NCI-H2081 treated with DMSO at 0.1 percent for 48 hours (cell line): ENCODE results near the gene MORN1.
"Not testable (repeated sequence)": the region's sequence is repeated elsewhere in the genome, so short reads cannot be mapped to it uniquely, and the experiment has no call there.

Experiments
- DNase-seq: peaks from one replicate; lab custom pipeline; 2025; lab: John Stamatoyannopoulos, UW

MORN1 gene

DNA sequence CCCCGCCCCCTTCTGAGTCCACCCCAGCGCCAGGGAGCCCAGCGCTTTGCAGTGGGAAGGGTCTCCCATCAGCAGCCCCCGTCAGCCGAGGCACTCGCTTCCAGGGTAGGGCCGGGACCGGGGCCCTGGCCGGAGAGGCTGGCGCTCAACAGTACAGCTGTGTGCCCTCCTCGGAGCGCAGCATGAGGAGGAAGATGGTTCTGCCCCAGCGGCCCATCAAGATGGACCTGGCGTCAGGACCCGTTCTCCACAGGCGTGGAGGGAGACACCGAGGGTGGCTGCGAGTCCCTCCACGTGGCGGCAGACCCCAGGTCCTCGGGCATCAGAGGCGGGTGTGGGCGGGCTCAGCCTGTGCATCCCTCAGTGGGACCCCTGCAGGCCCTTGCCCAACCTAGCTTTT, 54.3 kb downstream of the MORN1 start:
- no peak for DNase-seq

DNA sequence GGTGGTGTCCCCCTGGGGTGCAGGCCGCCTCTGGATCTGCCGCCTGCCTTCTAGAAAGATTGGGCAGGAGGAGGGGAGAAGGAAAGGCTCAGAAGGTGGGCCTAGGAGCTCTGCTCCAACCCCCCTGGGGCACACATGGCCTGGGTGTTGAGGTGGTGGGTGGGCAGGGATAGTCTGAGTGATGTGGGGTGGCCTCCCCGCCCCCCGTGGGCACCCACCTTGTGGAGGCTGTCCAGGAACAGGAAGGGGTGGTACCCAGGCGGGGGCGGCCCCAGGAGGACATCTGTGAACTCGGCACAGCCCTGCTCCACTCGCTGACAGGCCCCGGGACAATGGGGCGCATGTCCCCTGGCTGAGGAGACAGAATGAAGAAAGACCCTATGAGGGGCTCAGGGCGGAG, 54.9 kb downstream of the MORN1 start:
- DNase-seq = no peak

DNA sequence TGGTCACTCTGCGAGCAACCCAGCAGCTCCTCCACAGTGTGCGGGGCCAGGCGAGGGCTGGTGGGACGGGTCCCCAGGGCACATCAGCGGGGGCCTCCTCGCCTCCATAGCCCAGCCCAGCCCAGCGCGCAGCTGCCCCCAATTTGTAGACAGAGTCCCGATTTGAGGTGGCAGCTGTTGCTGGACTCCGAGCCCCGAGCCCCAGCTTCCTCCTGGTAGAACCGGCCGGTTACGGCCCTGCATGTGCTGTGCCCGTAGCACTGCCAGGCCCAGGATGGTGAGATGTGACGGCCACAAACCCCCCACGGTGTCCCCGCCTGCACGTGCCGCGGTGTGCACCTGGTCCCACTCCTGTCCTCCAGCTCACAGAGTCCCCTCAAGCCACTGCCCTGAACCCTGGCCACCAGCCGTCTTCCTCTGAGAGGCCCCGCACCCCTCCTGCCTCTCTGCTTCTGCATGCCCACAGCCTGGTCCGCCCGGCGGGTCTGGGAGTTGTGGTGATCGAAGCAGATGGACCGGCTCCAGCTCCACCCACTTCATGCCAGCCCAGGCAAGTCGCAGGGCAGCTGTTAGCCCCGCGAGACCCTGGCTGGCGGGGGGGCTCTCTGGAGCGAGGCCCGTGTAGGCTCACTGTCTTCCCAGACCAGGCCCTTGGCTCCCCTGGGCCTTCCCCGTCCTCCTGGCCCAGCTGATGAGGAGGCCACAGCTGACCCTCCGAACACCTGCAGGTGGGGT, 55.5 kb downstream of the MORN1 start:
- no peak for DNase-seq

DNA sequence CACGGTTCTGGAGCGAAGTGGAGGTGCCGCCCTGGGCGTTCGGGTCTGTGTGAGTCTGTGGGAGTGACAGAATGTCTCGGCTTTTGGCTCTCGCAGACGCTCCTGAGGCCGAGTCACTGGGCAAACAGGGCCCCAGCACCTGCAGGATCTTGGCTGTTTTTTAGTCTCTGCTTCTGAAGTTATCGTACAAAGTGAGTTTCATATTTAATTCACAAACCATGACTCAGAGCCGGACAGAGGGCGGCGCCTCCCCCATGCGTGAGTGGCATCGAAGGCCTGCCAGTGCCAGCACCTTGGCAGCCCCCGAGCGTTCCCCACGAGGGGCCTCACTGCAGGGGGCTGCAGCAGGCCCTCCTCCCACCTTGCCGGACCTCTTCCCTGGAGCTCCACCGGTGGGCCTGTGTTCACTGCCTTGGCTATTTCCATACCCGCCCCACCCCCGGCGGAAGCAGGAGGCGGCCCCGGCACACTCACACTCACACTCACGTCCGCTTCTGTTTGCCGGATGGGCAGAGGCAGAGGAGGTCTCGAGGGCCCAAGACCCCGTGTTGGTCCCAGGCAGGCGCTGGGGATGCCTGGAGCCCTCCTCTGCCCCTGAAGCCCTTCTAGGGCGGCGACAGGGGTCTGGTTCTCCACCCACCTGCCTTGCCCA, 56.3 kb downstream of the MORN1 start:
- DNase-seq = no peak

DNA sequence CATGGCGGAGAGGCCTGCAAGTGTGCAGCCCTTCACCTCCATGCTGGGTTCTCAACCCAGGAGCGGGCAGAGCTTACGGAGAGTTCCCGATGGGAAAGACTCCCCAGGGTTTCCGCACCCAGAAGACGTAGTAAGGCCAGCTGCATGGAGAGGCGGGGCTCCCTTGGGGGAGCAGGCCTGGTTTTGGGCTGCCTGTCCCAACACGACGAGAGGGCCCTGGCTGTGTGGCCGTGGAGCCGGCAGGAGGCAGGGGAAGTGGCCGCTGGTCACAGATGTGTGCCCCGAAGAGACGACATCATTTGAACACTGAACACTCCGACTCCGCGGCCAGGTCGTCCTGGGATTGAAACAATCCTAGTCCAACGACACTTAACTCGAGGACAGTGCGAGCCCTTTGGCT, 57.0 kb downstream of the MORN1 start:
- no peak for DNase-seq

DNA sequence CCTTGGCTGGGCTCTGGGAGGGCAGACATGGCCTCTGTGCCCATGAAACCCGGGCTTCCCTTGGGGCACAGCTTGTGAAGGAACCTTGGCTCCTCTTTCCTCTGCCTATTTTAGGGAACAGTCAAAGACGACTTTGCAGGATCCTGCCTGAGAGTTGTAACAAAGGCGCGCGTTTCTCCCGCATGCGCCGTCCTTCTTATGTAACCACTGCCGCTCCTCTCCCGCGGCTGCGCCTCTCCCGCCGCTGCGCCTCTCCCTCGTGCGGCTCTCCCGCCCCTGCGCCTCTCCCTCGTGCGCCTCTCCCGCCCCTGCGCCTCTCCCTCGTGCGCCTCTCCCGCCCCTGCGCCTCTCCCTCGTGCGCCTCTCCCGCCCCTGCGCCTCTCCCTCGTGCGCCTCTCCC, 59.8 kb downstream of the MORN1 start:
- DNase-seq = not testable (repeated sequence)

DNA sequence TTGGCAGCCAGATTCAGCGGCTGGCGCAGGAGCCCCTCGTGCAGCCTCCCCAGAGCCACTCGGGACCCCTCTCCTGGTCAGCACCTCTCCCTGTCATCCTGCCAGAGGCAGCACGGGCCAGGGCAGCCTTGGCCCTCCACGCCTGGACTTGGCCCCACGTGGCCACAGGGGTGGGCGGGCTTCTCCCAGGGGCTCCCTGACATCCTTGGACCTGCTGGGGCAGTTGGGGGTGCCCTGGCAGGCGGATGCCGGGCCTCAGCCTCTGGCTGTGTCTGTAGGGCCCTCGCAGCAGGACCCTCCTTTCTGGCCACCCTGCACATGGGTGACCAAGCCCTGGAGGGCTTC, 60.2 kb downstream of the MORN1 start:
- DNase-seq = no peak

DNA sequence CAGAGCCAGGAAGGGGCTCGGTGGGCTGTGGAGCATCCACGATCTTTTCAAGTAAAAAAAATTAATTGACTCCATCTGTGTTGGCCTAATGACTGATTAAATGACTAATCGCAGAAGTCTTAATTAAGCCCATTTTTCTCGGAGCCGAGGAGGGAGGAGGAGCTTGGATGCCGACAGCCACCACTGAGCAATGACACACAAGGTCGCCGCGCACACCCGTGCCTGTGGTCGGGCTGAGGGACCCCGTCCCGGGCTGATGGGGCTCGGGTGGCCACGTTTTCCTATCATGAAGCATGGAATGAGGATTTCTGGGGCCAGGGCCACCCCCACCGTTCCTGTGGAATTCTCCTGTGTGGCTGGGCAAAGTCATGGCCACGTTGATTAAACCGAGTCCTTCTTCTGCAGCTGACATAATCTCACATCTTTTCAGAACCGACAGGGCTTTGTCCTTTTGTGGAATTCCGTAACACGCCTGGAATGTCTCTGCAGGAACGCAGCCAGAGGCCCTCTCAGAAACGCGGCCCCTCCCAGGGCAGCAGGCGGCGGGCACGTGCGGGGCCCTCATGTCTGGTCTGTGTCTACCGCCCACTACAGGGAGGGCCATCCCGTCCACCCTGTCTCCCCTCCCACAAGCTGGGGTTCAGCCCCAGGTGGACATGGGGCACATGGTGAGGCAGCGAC, 60.7 kb downstream of the MORN1 start:
- no peak for DNase-seq

DNA sequence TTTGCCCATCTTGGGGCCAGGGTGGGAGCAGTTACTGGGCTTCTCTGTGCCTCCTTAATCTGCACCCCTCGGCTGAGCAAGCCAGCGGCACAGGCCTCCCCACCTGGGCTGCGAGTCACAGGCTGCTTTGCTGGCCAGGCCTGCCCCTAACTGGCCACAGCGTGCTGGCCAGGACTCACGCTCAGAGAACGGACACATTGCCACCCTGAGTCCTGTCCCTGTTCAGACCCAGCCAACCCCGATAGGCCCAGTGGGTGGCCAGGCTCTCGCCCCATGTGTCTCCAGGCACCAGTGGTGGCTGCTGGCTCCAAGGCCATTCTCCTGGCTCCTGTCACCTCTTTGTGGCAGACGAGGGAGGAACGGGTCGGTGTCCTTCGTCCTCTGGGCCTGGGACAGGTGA, 61.3 kb downstream of the MORN1 start:
- DNase-seq = no peak

DNA sequence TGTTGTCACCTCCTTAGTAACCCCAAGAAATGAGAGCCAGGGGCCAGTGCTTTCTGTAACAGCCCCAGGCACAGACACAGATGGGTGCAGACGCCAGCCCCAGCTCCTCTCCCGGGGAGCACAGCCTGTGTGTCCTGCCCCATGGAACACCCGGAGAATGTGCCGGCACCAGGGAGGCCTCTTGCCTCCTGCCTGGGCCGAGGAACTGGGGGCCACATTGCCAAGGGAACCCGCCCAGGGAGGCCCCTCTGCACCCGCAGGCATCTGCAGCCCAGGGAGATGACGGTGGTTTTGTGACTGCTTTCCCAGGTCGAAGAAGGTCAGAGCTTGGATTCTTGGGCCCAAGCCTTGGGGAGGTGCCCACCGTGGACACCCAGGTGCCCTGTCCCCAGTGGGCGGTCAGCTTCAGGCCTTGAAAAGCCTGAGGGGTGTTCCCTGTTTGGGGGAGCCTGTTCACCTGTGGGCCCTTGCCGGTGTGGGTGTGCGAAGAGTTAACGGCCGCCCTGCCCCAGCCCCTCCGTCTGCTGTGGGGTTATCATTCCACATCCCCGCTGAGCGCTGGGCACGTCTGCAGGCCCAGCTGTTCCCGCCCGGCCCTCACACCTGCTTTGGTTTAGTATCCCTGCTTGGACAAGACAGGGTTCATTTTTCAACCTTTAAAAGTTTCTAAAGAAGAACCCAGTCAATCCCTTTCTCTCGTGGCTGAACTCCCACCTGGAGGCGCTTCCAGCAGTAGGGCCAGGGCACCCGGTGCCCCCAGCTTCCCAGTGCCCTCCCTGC, 62.5 kb downstream of the MORN1 start:
- DNase-seq = no peak

DNA sequence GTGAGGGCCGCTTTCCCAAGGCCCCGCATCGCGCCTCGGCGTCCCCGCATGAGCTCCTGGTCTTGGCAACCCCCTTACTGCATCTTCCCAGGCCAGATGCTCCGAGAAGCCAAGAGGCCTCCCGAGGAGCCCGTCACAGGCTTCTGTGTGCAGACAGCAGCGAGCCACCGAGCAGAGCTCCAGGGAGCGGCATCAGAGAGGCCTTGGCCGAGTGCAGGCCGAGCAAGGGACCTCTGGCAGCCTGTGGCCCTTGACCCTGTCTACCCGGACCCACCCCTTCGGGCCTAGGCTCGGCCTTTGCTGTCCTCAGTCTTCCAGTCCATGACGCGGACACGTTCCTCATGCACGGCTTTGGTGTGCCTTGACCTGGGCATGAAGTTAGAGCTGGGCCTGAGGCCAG, 63.5 kb downstream of the MORN1 start:
- no peak for DNase-seq

DNA sequence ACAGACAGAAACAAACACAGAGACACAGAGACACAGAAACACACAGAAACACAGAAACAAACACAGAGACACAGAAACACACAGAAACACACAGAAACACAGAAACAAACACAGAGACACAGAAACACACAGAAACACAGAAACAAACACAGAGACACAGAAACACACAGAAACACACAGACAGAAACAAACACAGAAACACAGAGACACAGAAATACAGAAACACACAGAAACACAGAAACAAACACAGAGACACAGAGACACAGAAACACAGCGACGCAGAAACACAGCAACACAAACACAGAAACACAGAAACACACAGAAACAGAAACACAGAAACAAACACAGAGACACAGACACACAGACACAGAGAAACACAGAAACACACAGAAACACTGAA, 64.2 kb downstream of the MORN1 start:
- DNase-seq = not testable (repeated sequence)

DNA sequence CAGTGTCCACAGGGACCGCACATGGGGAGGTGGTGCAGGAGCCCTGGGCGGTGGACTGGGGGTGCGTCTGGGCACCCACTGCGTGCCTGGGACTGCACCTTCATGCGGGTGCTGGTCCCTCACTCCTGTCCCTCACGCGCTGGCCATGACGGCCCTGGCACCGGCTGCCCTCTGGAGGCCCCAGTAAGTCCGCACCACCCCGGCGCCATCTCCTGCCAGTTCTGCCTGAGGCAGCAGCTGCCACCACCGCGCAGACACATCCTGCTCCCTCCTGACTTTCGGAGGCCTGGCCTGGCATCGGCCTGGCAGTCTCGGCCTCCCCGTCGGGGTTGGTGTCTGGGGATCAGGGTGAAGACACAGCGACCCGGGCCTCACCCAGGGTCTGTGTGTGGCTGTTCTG, 64.8 kb downstream of the MORN1 start:
- DNase-seq = no peak

DNA sequence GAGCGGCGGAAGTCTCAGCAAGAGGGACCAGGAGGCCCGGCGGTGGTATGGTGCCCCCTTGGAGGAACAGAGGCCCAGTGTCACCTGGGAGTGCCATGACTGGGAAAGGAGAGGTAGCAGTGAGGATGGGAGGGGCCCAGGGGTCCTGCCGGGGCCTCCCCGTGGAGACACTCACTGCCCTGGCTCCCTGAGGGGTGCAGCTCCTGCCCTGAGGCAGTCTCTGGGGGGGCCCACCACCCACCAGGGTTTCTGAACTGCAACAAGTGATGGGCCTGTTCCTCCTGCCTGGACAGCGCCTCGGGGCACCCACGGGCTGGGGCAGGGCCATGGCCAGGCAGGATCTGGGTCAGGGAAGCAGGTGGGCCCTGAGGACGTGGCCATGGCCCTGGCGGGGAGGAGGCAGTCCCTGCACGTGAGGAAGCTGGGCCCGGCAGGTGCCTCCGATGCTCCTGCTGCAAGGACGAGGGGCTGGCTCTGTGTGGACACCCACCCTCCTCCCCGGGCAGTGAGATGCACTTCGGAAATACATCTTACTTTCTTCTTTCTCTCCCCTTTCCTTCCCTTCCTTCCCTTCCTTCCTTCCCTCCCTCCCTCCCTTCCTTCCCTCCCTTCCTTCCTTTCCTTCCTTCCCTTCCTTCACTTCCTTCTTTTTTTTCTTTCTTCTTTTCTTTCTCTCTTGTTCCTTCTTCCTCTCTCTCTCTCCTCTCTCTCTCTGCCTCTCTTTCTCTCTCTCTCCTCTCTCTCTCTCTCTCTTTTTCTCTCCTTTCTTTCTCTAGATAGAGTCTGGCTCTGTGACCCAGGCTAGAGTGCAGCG, 66.6 kb downstream of the MORN1 start:
- DNase-seq = no peak

DNA sequence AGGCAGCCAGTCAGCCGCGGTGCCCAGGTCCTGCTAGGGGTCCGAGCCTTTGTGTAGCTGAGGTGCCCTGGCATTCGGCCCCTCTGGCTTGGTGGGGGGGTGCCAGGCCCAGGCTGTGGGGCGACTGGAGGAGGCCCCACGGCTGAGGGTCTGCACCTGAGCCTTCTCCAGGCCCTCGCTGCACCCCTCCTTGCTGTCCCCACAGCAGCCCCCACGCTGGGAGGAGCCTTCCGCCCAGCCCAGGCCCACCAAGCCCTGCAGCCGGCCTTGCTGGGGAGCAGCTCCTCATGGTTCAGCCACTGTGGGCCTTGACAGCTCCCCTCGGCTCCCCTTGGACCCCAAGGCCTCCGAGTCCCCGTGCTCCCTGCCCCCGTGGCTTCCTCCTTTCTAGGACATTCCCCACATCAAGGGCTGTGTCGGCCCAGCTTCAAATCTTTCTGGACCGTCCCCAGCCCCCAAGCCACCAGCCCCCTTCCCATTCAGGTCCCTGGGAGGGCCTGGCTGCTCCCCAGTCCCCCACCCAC, 67.8 kb downstream of the MORN1 start:
- DNase-seq = no peak

DNA sequence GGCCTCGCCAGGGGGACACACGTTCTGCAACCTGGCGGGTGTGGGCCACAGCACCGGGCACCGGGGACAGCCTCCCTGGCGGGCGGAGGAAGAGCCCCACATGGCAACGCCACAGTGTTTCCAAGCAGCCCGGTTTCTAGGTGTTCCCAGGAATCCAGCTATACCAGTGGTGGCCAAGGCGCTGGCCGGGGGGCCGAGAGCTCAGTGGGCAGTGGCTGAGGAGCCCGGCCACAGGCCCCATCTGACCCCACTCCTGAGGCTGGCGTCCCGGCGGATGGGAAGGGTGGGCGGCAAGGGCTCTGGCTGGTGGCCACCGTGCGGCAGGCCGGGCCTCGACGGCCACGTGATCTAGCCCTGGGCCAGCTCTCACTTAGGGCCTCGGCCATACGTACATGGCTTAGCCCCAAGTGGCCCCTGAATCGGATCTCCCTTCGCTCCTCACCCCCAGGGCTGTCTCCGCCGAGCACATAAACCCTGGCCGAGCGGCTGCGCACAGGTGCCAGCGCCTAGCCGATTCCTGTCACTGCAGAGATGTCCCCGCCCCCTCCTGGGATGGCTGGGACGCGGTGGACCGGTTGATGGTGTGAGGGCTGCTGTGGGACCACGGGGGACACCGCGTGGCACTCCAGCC, 68.7 kb downstream of the MORN1 start:
- DNase-seq = no peak

DNA sequence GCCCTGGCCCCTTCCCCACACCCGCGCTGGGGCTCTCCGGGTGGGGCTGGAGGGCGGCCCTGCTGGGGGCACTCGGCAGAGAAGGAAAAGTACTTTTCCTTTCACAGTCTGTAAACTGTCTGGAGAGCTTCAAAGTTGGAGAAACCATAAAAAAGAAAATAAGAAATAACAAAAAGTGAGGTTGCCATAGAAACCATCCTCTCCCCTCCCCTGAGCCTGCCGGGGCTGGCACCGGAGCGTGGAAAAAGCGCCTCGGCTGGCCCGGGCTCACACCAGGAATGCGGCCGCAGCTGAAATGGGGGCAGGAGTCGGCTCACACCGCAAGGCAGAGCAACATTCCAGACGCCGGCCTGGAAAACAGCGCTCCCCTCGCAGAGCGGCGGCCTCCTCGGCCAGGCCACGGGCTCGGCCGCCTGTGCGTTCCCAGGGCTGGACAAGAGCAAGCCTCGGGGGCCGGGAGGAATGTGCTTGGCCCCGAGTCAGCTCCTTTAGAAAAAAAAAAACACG, 69.2 kb downstream of the MORN1 start:
- DNase-seq = no peak

DNA sequence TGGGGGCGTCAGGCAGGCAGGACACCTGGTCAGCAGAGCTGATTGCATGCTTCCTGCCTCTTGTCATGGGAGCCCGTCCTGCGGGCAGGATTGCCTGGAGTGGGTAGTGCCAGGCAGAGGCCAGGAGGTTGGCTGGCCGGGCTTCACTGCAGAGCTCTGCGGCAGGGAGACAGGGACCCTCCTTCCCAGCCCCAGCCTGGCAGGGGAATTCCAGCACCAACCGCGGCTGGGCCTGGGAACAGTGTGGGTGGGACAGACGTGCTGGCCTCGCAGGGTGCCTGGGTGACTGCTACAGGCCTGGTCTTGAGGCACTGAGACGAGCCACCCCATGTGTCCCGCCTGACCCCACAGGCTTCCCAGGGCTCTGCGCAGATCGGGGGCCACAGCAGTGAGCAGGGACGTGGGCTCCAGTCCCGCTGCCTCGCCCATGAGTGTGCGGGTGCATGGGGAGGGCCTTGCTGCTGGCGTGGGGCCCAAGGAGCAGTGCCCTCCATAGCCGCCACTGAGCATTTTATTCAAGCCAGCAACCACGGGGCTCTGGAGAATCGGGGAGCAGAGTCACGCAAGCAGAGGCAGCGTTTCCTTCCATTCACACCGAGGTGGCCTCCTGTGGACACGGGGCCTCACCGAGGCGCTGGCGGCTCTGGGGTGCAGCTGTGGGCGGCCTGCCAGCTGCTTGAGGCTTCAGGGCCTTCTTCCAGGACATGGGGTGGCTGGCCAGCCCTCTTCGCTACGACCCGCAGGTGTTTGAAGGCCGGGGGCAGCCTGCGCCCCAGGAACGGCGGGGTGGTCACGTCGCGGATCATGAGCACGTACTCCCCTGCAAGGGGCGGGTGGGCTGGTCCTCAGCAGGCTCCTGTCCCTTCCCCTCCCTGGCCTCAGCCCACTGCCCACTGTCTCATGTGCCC, 70.3 kb downstream of the MORN1 start:
- DNase-seq = no peak

DNA sequence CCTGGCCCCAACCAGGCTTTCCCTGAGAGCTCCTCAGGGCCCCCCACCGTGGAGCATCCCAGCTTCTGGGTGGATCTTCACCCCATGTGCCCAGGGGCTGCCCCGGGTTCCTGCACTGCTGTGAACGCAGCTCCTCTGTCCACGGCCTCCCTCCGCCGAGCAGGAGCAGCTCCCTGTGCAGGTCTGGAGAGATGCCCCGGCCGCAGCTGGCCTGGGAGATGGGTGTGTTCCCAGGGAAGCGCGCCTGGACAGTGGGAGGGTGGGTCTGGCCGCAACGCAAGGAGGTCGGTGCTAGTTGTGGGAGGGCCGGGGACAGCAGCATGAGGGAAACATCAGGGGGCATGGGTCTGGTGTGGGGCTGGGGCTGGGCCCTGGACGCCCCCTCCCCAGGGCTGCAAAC, 71.3 kb downstream of the MORN1 start:
- DNase-seq = no peak

DNA sequence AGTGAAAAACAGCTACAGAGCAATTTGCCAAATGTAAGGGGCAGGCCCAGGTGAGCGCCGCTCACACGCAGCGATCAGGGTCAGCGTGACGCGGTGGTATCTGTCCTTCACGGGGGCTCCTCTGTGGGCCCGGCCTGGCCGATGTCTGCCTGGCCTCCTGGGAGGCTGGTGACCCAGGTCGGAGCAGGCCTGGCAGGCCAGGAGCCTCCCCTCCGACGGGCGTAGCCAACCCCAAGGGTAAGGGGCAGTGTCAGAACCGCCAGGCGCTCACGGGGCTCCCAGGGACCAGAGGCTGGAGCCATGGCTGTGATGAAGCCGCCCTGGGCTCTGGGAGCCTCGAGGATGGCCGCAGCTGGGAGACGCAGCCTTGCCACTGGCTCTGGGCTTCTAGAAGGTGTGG, 72.1 kb downstream of the MORN1 start:
- no peak for DNase-seq
